Anterior cingulate cortex (tissue), 58 donors: ENCODE results near the gene RSPH6A.

Experiments used
- DNase-seq, 58 donors: peaks; one replicate each; lab custom pipeline; 2025; lab: John Stamatoyannopoulos, UW

Gene RSPH6A

DNA sequence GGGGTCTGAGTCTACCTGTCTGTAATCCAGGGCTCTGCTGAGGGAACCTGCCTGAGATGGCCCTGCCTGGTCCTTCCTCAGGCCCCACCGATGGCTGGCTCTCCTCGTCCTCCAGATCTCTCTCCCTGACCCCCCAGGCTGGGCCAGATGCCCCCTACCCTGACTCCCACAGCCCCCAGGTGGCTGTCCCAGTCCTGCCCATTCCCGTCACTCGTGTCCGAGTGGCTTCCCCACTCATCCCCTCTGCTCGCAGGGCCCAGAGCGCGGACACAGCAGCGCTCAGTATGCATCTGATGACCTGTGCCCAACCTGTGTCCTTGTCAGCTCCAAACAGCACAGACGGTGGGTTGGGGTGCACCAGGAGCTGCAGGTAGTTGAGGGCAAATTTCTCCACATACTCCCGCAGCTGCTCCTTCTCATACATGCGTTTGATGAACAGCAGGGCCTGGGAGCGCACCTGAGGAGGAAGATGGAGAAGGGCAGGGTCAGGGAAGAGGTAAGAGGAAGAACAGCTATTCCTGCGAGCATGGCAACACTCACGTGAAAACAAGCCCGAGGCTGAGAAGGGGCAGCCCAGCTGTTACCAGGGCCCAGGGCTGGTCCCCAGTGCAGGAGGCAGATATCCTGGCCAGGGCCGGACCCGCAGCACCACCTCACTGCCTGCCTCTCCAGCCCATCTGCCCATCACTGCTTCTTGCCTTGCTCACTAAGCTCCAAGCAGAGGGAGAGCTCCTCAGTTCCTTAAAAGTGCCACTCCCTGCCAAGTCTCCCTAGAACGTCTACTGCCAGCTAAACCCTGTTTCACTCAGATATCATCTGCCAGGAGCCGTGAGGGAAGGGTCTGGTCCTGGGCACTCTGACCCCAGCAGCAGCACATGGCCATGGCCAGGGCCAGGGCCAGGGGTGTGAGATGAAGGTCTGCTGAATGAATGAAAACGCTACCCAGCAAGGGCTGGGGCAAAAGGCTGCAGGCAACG lies 11.1 kb upstream of the RSPH6A start:
- DNase-seq = no peak

DNA sequence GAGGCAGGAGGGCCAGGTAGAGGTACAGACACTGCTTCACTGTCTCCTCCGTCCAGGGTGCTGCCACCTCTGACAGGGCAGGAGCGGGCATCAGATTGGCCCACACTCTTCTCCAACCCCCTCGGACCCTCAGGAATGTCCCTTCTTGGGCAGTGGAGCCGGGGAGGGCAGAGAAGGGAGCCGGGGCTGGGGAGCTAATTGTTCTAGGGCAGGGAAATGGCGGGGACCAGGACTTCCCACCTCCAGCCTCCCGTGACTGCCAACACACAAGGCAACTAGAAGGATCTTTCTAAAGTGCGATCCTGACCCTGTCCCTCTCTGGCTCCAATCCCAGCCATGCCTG lies 10.1 kb upstream of the RSPH6A start:
- no peak for DNase-seq

DNA sequence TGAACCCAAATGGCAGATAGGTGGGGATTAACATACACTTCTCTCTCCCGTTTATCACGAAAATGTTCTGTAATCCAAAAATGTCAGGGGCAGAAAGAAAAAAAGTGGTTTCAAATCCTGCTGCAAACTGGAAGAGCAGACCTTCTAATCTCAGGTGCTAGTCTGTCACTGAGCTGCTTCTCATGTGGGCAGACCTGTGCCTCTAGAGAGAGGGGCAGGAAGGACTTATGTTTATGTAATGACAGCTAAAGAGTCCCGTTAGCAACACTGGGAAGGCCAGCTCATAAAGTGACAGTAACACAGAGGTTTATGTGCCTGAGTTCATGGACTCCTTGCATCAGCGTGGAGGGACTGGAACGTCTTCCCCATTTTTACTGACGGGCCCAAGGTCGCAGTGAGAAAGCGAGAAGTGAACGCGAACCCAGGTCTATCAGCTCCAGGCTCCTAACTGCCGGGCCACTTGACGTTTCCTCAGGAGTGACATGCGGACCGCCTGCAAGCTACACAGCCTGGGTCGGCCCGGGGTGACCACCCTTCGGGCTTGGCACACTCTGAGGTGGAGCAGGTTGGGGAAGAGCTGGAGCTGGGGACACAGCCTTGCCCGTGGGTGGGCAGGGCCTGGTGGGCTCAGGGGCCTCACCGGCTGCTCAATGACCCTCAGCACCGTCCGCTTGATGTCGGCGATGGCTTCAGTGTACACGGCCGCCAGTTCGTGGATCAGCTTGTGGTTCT lies 9.6 kb upstream of the RSPH6A start:
- DNase-seq = no peak

DNA sequence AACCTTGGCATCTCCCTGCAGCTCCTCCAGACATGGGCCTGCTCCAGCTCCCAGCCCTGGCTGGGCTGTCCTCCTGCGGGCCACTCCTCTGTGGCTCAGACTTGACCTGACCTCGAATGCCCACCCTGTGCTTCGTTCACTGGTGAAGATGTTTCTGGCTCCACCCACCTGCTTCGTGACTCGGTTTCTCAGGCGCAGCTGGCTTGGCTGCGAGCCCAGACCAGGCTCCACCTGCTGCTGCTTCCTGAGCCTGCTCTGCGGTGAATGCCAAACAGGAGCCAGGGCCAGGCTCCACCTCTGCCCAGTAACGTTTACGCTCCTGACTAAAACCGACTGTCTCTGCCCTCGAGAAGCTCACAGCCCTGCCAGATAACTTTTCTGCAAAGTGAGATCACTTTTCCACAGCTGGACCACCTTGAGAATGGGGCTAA lies 8.9 kb upstream of the RSPH6A start:
- peak in 35 of 58 donors; percentile 1 to 71 (median 33) for DNase-seq

DNA sequence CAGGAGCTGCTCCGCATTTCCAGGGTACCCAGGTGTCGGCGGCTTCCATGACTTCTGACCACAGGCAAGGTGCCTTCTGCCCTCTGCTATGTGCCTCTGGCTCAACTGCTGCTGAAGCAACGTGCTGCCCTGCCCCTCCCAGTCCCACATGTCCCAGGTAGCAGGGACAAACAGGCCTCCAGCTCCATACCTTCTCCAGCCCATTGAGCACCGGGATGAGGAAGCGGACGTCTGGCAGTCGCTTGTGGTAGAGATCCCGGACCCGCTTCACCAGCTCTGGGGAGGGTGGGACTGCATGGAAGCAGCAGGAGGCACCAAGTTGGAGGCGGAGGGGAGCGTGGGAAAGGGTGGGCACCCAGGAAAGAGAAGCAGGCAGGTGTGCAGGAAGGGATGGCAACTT lies 8.1 kb upstream of the RSPH6A start:
- DNase-seq = no peak

DNA sequence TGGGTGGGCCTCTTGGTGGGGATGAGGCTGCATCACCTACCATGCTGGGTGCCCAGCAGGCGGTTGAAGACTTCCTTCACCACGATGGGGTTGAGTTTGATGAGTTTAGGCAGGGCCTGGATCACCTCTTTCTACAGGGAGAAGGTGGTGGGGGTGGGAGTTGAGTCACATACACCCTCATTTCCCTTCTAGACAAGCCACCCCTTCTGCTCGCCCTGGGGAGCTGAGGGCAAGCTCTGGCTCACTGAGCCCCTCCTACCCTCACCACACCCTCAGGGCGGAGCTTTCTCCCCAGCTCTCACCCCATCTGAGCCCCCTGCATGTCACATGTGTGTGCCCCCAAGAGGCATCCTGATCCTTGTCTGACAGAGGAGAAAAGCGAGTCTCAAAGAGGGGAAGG lies 7.6 kb upstream of the RSPH6A start:
- DNase-seq = no peak

DNA sequence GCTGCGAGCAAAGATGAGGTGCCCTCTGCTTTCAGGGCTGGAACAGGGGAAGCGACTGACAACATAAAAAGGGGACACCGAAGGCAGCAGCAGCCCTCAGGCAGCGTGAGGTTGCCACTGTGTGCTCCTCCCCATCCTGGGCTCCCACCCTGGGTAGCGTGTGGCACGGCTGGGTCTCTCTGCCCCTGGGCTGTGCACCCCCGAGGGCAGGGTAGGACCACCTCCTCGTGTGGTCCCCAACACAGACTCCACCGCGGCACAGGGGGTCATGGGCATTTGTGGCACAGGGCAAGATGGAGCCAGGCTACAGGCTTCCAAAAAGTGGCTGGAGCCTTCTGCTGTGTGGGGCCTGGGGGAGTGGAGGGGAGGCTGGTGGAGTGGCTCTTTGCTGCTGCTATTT lies 6.5 kb upstream of the RSPH6A start:
- no peak for DNase-seq

DNA sequence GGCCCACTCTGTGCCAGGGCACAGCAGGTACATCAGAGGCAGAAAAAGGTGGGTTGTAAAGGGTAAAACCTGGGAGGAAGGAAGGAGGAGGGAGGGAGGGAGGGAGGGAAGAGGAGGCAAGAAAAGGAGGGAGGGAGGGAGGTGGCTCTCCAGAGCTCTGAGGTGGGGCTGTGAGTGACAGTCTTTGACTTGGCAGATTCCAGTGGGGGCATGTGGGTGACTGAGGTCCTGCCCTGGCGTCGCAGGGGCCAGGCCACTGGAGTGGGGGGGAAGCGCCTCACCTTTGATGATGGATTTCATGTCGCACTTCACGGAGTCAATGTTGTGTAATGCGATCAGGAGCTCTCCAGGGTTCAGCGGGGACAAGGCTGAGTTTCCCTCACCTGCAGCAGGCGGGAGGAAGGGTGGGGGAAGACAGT lies 6.0 kb upstream of the RSPH6A start:
- DNase-seq = no peak

DNA sequence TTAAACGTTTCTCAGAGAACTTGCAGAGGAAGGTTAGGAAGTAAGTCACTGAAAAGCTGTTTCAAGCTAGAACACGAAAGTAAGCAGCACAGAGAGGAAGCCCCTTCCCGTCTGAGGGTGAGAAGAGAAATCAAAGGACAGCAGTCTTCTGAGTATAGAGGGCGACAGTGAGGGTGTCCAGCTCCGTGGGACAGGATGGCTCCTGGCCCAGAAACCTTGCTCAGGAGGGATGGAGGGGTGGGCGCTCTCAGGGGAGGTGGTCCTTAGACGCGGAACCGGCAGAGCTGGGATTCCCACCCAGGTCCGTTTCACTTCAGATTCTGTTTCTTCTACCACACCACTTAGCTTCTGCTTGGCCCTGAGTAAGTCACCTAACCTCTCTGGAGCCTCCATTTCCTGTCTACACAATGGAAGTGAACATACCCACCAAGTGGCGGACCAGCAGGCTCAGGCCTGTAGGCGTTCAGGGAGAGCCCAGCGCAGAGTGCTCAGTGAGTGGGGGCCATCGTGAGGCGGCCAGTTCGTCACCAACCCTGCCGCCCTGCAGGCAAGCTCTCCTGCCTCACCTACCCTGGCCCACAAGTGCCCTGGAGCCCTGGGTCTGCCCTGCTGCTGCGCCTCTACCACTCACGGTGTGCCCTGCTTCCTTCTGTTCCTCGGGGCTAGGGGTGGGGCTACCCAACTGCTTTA lies 5.5 kb upstream of the RSPH6A start:
- DNase-seq = no peak

DNA sequence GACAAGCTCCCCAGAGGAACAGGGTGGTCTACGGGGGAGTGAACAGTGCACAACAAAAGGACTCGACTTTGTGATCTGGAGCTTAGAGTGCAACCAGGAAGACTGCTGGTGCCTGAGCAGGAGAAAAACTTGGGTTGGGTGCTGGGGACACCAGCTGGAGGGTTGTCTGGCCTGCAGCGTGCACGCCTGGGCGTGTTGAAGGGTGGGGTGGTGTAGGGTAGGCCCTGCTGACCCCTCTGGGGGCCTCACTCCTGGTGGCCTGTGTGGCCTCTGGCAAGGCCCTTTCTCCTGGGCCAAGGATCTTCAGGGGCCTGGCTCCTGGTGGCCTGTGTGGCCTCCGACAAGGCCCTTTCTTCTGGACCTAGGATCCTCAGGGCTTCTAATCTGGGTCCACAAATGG lies 4.7 kb upstream of the RSPH6A start:
- no peak for DNase-seq

DNA sequence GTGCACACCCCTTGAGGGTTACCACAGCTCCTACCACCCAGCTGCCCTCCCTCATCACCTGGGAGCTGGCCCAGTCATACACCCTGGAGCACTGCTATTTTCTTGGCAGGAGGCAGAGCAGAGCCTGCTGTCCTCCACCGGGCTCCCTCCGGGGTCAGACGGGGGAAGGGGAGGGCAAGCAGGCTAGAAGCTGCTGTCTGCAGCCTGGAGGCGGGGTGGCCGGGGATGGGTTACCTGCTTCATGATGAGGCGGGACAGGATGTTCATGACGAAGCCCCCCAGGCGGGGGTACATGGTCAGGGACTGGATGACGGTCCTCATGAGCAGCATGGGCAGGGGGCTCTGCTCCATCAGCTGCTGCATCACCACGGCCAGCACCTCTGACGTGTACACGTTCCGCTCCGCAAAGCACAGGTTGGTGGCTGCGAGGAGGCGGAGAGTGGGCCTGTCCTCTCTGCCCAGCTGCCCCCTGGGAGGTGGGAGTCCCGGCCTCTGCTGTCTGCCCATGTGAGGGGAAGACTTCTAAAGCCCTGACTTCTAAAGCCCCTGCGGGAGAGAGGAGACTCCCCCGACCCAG lies 2.7 kb upstream of the RSPH6A start:
- DNase-seq = no peak

DNA sequence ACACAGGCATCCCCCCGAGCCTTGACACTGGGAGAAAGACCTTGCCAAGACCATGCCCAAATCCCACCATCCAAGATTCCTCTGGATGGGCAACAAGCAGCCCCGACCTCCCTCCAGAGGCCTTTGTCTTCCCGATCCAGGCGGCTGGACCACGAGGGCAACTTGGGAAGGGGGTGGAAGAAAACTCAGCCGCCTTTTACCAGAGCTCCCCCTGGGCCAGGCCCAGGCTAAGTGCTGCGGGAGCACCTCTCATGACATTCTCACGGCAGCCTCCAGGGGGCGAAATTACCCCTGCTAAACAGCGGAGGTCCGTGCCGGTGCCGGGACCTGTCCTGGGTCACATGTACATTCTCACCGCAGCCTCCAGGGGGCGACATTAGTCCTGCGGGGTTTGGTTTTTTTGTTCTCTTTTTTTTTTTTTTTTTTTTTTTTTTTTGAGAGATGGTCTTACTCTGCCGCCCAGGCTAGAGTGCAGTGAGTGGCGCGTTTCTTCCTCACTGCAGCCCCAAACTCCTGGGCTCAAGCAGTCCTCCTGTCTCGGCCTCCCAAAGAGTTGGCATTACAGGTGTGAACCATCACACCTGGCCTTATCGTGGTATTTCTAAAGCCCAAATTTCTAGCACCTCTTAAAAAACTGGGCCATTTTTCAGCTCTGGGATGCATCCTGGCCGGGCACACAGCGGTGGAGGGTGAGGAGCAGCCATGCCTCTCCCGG lies 2.1 kb upstream of the RSPH6A start:
- DNase-seq = peak in 55 of 58 donors; percentile 21 to 89 (median 69)

DNA sequence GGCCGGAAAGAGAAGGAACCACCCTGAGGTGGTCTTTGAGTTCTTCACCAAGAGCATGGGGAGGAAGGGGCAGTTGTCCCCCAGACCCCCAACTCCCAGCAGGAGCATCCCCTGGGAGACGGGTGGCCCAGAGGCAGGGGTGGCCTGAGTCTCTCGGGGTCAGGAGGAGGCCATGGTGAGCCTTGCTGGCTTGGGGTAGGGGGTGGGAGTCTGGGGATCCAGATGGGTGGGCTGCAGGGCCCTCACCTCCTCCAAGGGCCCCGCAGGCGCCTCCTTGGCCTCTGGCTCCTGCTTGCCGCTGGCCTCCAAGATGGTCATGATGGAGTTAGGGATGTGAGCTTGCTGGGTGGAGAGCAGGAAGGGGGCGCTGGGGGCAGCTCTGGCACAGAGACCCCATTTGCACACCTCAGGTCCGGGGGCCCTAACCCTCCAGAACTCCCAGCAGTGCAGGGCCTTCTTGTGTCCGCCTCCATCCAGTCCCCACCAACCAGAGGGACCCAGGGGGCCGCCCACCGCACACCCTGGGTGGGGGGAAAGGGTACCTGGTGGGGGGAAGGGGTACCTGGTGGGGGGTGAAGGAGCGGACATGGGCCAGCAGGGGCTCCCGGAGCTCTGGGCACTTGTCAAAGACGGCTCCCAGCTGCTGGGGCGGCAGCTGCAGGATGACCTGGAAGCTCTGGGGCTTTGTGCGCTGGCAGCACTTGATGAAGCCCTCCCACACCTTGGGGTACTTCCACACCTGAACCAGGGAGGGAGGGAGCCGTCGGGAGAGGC lies 1.3 kb upstream of the RSPH6A start:
- no peak for DNase-seq

DNA sequence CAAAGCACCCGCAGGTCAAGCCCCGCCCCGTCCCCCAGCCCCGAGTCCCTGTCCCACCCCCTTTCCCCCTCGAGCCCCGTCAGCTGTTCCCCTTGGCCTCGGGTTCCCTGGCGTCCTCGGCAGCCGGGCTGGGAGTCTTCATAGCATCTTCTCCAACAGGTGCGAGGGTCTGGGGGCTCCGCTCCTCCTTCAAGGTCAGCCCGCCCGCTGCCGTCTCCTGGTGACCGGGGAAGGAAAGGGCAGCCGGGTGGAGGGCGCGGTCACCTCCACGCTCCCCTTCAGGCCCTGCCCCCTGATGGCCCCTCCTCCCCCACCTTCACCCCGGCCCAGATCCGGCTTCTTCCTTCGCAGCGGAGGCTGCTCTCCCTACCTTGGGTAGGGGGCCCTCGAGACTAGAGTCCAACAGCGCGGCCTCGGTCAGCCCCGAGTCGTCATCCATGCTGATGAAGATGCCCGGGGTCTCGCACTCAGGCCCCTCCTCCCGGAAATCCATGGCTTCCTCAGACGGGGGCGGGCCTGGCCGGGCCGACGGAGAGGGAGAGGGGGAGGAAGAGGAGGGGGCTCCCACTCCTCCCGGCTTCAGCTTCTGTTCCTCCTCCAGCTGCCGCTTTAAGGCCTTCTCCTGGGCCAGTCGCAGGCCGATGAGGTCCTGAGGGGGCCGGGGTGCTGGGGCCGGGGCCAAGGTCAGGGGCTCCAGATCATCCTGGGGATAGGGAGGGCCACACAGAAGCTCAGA lies 541 bp upstream of the RSPH6A start:
- no peak for DNase-seq

DNA sequence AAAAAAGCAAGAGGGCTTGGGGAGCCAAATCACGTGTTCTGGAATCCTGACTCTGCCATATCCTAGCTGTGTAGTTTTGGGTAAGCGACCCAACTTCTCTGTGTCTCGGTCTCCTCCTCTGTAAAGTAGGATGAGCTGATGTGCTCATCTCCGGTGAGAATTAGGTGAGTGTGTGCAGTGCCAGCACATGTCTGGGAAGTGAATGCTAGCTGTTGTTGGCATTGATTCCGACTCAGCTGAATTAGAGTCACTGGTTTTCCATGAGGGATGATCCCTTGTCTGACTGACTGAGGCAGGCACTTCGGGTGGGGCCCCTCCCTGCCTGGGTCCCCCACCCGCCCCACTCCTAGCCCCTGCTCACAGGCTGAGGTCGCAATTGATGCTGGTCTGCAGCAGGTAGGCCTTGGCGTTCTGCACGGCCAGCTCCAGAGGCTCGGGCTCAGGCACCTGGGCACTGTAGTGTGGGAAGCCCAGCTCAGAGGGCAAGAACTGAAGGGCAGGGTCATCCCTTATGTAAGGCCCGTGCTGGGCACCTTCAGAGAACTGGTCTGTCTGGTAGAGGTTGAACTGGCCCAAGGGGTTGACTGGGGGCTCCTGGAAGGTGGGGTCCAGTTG lies 835 bp downstream of the RSPH6A start:
- DNase-seq = no peak

DNA sequence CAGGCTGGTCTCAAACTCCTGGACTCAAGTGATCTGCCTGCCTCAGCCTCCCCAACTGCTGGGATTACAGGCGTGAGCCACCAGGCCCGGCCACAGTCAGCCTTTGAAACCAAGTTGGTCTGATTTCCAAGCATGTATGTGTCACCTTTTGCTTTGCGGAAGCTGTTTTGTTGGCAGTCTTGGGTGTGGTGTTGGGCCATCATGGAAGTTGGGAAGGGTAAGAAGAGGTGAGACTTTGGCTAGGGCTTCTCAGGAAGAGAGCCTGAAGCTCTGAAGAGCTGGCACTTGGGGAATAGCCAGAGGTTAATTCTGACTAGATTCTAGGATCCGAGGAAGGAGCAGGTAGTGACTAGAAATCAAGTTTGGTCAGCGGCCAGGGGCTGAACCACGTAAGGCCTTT lies 2.8 kb downstream of the RSPH6A start:
- DNase-seq = no peak

DNA sequence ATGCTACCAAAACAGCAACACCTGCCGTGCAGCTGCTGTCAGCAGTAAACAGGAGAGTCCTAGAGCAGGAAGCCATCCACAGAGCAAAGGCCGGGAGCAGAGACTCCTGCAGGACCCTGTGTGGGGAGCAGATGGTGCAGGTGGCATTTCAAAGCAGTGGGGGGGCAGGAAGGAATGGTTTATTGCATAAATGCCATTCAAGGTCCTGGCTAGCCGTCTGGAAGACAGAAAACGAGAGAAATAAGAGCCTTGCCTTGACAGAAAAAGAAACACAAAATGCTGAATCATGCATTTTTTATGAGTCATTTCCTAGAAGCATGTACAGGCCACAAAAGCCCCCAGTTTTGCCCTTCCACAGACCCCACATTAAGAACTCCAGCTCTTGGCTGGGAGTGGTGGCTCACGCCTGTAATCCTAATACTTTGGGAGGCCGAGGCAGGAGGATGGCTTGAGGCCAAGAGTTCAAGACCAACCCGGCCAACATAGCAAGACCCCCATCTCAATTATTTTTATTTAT lies 5.4 kb downstream of the RSPH6A start:
- DNase-seq = no peak

DNA sequence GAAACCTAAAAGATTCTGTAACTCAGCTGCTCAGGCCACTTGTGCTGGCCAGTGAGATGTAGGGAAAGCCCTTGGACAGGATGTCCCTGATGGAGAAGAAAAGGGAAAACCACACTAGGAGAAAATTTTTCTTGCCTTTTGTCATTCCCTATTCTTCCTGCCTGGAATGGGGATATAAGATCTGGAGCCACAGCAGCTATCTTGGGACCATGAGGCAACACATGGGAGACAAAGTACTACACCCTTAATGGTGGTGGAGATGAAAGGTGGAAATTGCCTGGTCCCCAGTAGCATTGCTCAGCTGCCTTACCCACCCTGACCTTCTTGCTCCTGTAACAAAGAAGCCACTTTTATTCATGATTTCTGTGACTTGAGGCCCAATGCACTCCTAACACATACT lies 9.4 kb downstream of the RSPH6A start:
- no peak for DNase-seq
